Stomach (tissue), 9 donors: ENCODE data around the gene NPR3. TPM values are rescaled to one million over a fixed set of nuclear protein-coding genes. Genes with fewer than 3 reads are reported as not detected.

Experiments
- DNase-seq, 2 donors: peaks; one replicate each; pipeline versions ENCODE4 v3.0.0 to v3.0.0-alpha.2; 2013 to 2019
- H3K27ac ChIP-seq, 5 donors: fragments of 200-600 bp in 4 of 5; sonication (generic) in 4 of 5; one replicate each; pipeline ENCODE4 v1.5.1; 2013 to 2019; ENCODE audit warnings: mild to moderate bottlenecking in 1 of 5, moderate library complexity in 1 of 5
- H3K27me3 ChIP-seq, 3 donors: fragments of 200-600 bp; sonication (generic); one replicate each; pipeline ENCODE4 v1.5.1; 2017 to 2019; ENCODE audit warnings: mixed run types in 1 of 3
- H3K36me3 ChIP-seq, 4 donors: fragments of 200-600 bp; sonication (generic); 1 replicate in 3 of 4; 2 replicates in 1 of 4; pipeline ENCODE4 v1.5.1; 2016 to 2019
- H3K4me1 ChIP-seq, 4 donors: fragments of 200-600 bp; sonication (generic); one replicate each; pipeline ENCODE4 v1.5.1; 2016 to 2019
- H3K4me3 ChIP-seq, 4 donors: fragments of 200-600 bp; sonication (generic) in 3 of 4; one replicate each; pipeline ENCODE4 v1.5.1; 2016 to 2019; ENCODE audit warnings: mild to moderate bottlenecking in 1 of 4
- H3K9me3 ChIP-seq, 4 donors: fragments of 200-600 bp; sonication (generic); one replicate each; pipeline ENCODE4 v1.5.1; 2016 to 2019
- EP300 ChIP-seq: sonication (generic); formaldehyde crosslinking; IDR thresholded peaks from one replicate; pipeline ENCODE4 v1.6.1; 2017; ENCODE audit warnings: antibody characterized with exemption
- POLR2A ChIP-seq, 4 donors: fragments of 450-650 bp; IDR thresholded peaks; one replicate each; pipeline ENCODE4 v1.6.1; 2016; ENCODE audit warnings: antibody characterized with exemption in 4 of 4, control low read depth in 2 of 4, mild to moderate bottlenecking in 1 of 4, moderate library complexity in 1 of 4
- POLR2AphosphoS5 ChIP-seq, 3 donors: sonication (generic); formaldehyde crosslinking; IDR thresholded peaks; one replicate each; pipeline ENCODE4 v1.6.1; 2016; ENCODE audit warnings: antibody characterized with exemption in 3 of 3
- WGBS, 5 donors: extraction: QIAGEN DNeasy Blood & Tissue Kit in 3 of 5; methylation state at CpG; one replicate each; pipeline versions ENCODE4 v1.1.5 to v1.1.7; 2013 to 2018; 5-methylcytosine and 5-hydroxymethylcytosine counted together
- intact Hi-C: fragments of 100-400 bp; cut with DNase I; formaldehyde crosslinking; loops from one replicate; pipeline ENCODE4 v1.15.1; 2023; ENCODE audit warnings: low total_unique reads
- polyA plus RNA-seq, 3 donors: library from polyadenylated mRNA; stranded (reverse); fragments of 200-250 nt; gene quantifications; one replicate each; pipeline ENCODE4 v1.2.3, GENCODE V29; 2013
- total RNA-seq, 5 donors: library from RNA; depleted of rRNA; stranded (reverse); fragments of >200 nt; gene quantifications; one replicate each; pipeline versions ENCODE4 v1.1.0 to v1.2.3, GENCODE V29; 2014 to 2016
- TF ChIP-seq, protein P1 (sequence below), 7 experiments: fragments of 450-650 bp in 4 of 7; fragments of 200-600 bp in 3 of 7; sonication (generic) in 3 of 7; IDR thresholded peaks; one replicate each; pipeline ENCODE4 v1.5.1; 2016 to 2019; ENCODE audit warnings: antibody characterized with exemption in 7 of 7, control low read depth in 2 of 7, mild to moderate bottlenecking in 1 of 7
- donor health status: healthy with polysubstance abuse.
- donor health status: Bipolar disorder and iron deficiency.
- donor health status: healthy.

NPR3 gene
- total and polyA plus RNA-seq, 8 donors: 0.25 to 15.8 (median 1.8) TPM; not detected in 2

- intact Hi-C loops: no loop called here
- Histone ChIP-seq H3K4me1 (no peaks in the 10 kb centered on the region), H3K36me3 (no peaks in the 10 kb centered on the region), H3K27me3 (no peaks in the 10 kb centered on the region), H3K27ac (no peak overlapping the region), H3K4me3 (no peak overlapping the region), H3K9me3 (peaks cover 6 to 19% (median 13%) of the 10 kb centered on the region in 4 donors)
- TF ChIP-seq EP300 (no peak), POLR2A (IDR thresholded peaks at IDR 0.05) (no peak), POLR2AphosphoS5 (IDR thresholded peaks at IDR 0.05) (no peak)
- TF ChIP-seq, protein P1, sequence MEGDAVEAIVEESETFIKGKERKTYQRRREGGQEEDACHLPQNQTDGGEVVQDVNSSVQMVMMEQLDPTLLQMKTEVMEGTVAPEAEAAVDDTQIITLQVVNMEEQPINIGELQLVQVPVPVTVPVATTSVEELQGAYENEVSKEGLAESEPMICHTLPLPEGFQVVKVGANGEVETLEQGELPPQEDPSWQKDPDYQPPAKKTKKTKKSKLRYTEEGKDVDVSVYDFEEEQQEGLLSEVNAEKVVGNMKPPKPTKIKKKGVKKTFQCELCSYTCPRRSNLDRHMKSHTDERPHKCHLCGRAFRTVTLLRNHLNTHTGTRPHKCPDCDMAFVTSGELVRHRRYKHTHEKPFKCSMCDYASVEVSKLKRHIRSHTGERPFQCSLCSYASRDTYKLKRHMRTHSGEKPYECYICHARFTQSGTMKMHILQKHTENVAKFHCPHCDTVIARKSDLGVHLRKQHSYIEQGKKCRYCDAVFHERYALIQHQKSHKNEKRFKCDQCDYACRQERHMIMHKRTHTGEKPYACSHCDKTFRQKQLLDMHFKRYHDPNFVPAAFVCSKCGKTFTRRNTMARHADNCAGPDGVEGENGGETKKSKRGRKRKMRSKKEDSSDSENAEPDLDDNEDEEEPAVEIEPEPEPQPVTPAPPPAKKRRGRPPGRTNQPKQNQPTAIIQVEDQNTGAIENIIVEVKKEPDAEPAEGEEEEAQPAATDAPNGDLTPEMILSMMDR (IDR thresholded peaks at IDR 0.05): no peak
- 74 to 82% (median 79%) methylated on average over 7 of the region's 7 CpGs for WGBS, 5 donors
- no peak for DNase-seq
Observed at GRCh38 chr5:32677023-32677422, 34.1 kb upstream of the NPR3 start.

DNA sequence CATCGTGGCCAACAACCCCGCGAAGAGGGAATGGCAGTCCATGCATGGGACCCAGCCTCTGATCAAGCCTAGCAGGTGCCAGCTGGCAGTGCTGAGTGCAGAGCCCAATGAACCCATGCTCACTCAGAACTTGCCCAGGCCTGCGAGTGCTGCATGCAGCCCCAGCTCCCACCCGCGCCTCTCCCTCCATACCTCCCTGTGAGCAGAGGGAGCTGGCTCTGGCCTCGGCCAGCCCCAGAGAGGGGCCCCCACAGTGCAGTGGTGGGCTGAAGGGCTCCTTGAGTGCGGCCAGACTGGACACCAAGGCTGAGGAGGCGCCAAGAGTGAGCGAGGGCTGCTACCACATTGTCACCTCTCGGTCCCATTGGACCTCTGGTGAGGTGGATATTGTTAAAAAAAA is 32.6 kb upstream of the NPR3 start:
- no peaks in the 10 kb centered on the region for H3K27me3 ChIP-seq
- WGBS, 5 donors: 91 to 97% (median 93%) methylated on average over 10 to 11 of the region's 11 CpGs

GRCh38 chr5:32679218-32679617 is 31.9 kb upstream of the NPR3 start:
- intact Hi-C loops: no loop called here
- Histone ChIP-seq H3K4me3 (no peak overlapping the region), H3K27me3 (no peaks in the 10 kb centered on the region), H3K36me3 (no peaks in the 10 kb centered on the region), H3K4me1 (no peaks in the 10 kb centered on the region), H3K27ac (no peak overlapping the region), H3K9me3 (peaks cover 0 to 13% (median 7%) of the 10 kb centered on the region in 4 donors)
- 25 to 47% (median 29%) methylated on average over 1 of the region's 1 CpG for WGBS, 5 donors
- no peak for DNase-seq
- TF ChIP-seq EP300: no peak
- no peak for TF ChIP-seq POLR2A (IDR thresholded peaks at IDR 0.05)
- TF ChIP-seq, protein P1 (IDR thresholded peaks at IDR 0.05): no peak
- no peak for TF ChIP-seq POLR2AphosphoS5 (IDR thresholded peaks at IDR 0.05)

More for the DNA sequence above, 32.6 kb upstream of the NPR3 start:
- no peak overlapping the region for H3K27ac ChIP-seq
- H3K4me1 ChIP-seq: no peaks in the 10 kb centered on the region
- no peak overlapping the region for H3K4me3 ChIP-seq
- no peaks in the 10 kb centered on the region for H3K36me3 ChIP-seq
- no peak for DNase-seq
- intact Hi-C loops: no loop called here
- no peak for TF ChIP-seq POLR2A (IDR thresholded peaks at IDR 0.05)
- TF ChIP-seq EP300: no peak
- TF ChIP-seq, protein P1 (IDR thresholded peaks at IDR 0.05): no peak
- no peak for TF ChIP-seq POLR2AphosphoS5 (IDR thresholded peaks at IDR 0.05)
- peaks cover 0 to 6% (median 5%) of the 10 kb centered on the region in 4 donors for H3K9me3 ChIP-seq

GRCh38 chr5:32680183-32680582 is 30.9 kb upstream of the NPR3 start:
- H3K27ac ChIP-seq: no peak overlapping the region
- intact Hi-C loops: no loop called here
- no peaks in the 10 kb centered on the region for H3K36me3 ChIP-seq
- no peak for DNase-seq
- H3K9me3 ChIP-seq: peaks cover 0 to 19% (median 14%) of the 10 kb centered on the region in 4 donors
- WGBS, 5 donors: 78 to 82% (median 80%) methylated on average over 2 of the region's 2 CpGs
- no peak for TF ChIP-seq POLR2A (IDR thresholded peaks at IDR 0.05)
- no peak for TF ChIP-seq EP300
- TF ChIP-seq, protein P1 (IDR thresholded peaks at IDR 0.05): no peak
- no peak for TF ChIP-seq POLR2AphosphoS5 (IDR thresholded peaks at IDR 0.05)
- H3K4me3 ChIP-seq: no peak overlapping the region
- no peaks in the 10 kb centered on the region for H3K27me3 ChIP-seq
- H3K4me1 ChIP-seq: no peaks in the 10 kb centered on the region
